Osteoblast (primary cell): Measurements from ENCODE around the gene FHIP1A. TPM values are rescaled to one million over a fixed set of nuclear protein-coding genes. Genes with fewer than 3 reads are reported as not detected.

Experiments
- DNase-seq: peaks from one replicate; pipeline ENCODE4 v3.0.0; 2011; ENCODE audit warnings: low spot score, mixed read lengths; ENCODE audit not compliant: insufficient read length; ENCODE audit errors: missing footprints
- H2AFZ ChIP-seq: 2 replicates; pipeline ENCODE4 v1.6.0; 2011; ENCODE audit warnings: mild to moderate bottlenecking, low read length
- H3K27ac ChIP-seq: 2 replicates; pipeline ENCODE4 v1.5.1; 2011; ENCODE audit warnings: mild to moderate bottlenecking, low read depth, low read length, moderate library complexity
- H3K27me3 ChIP-seq: 2 replicates; pipeline ENCODE4 v1.6.0; 2012; ENCODE audit warnings: mild to moderate bottlenecking, control low read depth, inconsistent platforms, low read length, moderate library complexity; ENCODE audit not compliant: insufficient read depth
- H3K36me3 ChIP-seq: 2 replicates; pipeline ENCODE4 v1.5.1; 2011; ENCODE audit warnings: mild to moderate bottlenecking, low read length, control low read depth, moderate library complexity; ENCODE audit not compliant: insufficient read depth
- H3K4me1 ChIP-seq: 2 replicates; pipeline ENCODE4 v1.5.1; 2011; ENCODE audit warnings: mild to moderate bottlenecking, low read length, control low read depth, moderate library complexity; ENCODE audit not compliant: insufficient read depth
- H3K4me2 ChIP-seq: 2 replicates; pipeline ENCODE4 v1.6.0; 2011; ENCODE audit warnings: mild to moderate bottlenecking, low read length; ENCODE audit not compliant: insufficient read depth
- H3K4me3 ChIP-seq: fragments of 200-600 bp; sonication (generic); 3 replicates; pipeline ENCODE4 v1.5.1; 2012; ENCODE audit warnings: mild to moderate bottlenecking, low read length, inconsistent platforms; ENCODE audit not compliant: insufficient read depth
- H3K79me2 ChIP-seq: 2 replicates; pipeline ENCODE4 v1.6.0; 2012; ENCODE audit warnings: mild to moderate bottlenecking, low read length, control low read depth, inconsistent platforms; ENCODE audit not compliant: insufficient read depth
- H3K9me3 ChIP-seq: 2 replicates; pipeline ENCODE4 v1.5.1; 2011; ENCODE audit warnings: low read depth, low read length, control low read depth
- H4K20me1 ChIP-seq: 2 replicates; pipeline ENCODE4 v1.6.0; 2012; ENCODE audit warnings: mild to moderate bottlenecking, low read length, control low read depth; ENCODE audit not compliant: insufficient read depth
- CTCF ChIP-seq: IDR thresholded peaks from 2 replicates; pipeline ENCODE4 v1.5.1; 2011; ENCODE audit warnings: mild to moderate bottlenecking, low read depth, low read length, moderate library complexity; ENCODE audit errors: extremely low read depth
- total RNA-seq: library from RNA; depleted of rRNA; stranded (reverse); fragments of >200 nt; gene quantifications from 2 replicates; pipeline ENCODE4 v1.2.3, GENCODE V29; 2012

FHIP1A gene
- total RNA-seq, 1 donor, result 4.7 TPM

DNA sequence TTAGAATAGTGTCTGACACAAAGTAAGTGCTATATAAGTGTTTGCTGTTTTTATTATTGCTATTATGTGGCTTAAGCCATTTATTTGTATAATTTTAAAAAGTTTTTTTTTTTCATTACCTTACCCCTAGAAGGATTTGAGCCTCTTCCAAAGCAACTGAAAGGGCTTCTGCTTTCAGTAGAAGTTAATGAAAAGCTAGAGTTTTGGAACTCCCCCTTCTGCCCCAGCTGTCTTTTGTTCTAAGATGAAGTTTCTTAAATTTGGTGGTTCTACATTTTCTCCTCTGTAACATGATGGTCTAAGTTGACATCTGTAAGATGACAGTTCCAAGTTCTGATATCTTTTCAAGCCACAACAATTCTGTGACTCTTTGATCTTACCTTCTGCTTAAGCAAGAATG is 30.3 kb downstream of the FHIP1A start:
- Histone ChIP-seq H3K27ac (no peak overlapping the region), H3K27me3 (no peaks in the 10 kb centered on the region), H4K20me1 (no peaks in the 10 kb centered on the region), H3K4me1 (peaks cover 15% of the 10 kb centered on the region), H2AFZ (no peak overlapping the region), H3K4me3 (no peak overlapping the region), H3K79me2 (no peaks in the 10 kb centered on the region), H3K4me2 (no peak overlapping the region), H3K36me3 (no peaks in the 10 kb centered on the region), H3K9me3 (no peaks in the 10 kb centered on the region)
- no peak for TF ChIP-seq CTCF
- no peak for DNase-seq

DNA sequence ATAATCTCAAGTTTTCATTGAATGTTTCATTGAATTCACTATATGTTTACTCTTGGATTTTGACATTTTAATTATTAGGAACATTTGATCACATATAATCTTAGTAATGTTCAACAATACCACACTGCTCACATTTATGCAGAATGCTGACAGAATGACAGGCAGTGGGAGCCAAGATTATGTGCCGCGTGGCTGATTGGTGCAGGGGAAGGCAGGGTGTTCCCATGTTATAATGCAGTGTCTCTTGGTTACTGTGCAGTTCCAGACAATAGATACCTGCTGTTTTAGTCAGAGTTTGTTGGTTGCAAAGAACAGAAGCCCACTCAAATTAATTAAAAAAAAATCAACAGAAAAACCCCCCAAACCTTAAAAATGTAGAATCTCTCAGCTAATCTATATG is 33.0 kb downstream of the FHIP1A start:
- Histone ChIP-seq H3K9me3 (no peaks in the 10 kb centered on the region), H4K20me1 (no peaks in the 10 kb centered on the region), H2AFZ (no peak overlapping the region), H3K4me2 (no peak overlapping the region), H3K4me1 (no peaks in the 10 kb centered on the region), H3K36me3 (no peaks in the 10 kb centered on the region), H3K79me2 (no peaks in the 10 kb centered on the region), H3K27me3 (no peaks in the 10 kb centered on the region), H3K27ac (no peak overlapping the region), H3K4me3 (no peak overlapping the region)
- TF ChIP-seq CTCF, result no peak
- DNase-seq, result no peak

- Histone ChIP-seq H2AFZ (no peak overlapping the region), H3K4me2 (no peak overlapping the region), H3K27me3 (no peaks in the 10 kb centered on the region), H4K20me1 (no peaks in the 10 kb centered on the region), H3K4me3 (no peak overlapping the region), H3K36me3 (no peaks in the 10 kb centered on the region), H3K27ac (no peak overlapping the region), H3K79me2 (no peaks in the 10 kb centered on the region), H3K4me1 (no peaks in the 10 kb centered on the region), H3K9me3 (no peaks in the 10 kb centered on the region)
- DNase-seq, result no peak
- no peak for TF ChIP-seq CTCF
Observed at GRCh38 chr4:151443247-151443646, 34.3 kb downstream of the FHIP1A start.

DNA sequence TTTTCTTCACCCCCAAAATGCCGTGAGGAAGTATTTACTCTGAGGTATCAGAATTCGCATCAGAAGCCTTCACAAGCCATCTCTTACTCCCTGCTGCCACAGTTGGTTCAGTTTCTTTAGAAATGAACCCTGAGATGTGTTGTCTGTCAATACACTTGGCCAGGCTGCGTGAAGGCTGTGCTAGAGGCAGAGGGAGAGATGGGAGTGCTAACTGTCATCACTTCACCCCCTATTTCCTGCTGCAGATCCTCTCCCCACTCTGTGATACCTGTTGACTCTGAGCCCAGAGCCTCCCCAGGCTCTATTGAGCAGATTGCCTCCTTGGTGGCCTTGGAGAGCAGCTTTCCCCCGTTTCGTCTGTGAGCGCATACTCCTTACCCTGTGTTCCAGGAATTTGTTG is 34.8 kb downstream of the FHIP1A start:
- no peak overlapping the region for H3K4me3 ChIP-seq
- no peak overlapping the region for H3K27ac ChIP-seq
- H4K20me1 ChIP-seq, result no peaks in the 10 kb centered on the region
- H3K4me2 ChIP-seq, result no peak overlapping the region
- no peak for TF ChIP-seq CTCF
- no peaks in the 10 kb centered on the region for H3K9me3 ChIP-seq
- DNase-seq, result no peak
- no peaks in the 10 kb centered on the region for H3K36me3 ChIP-seq
- no peaks in the 10 kb centered on the region for H3K79me2 ChIP-seq
- no peaks in the 10 kb centered on the region for H3K4me1 ChIP-seq
- no peak overlapping the region for H2AFZ ChIP-seq
- H3K27me3 ChIP-seq, result no peaks in the 10 kb centered on the region
